Effector memory CD4-positive, alpha-beta T cell (primary cell): Measurements from ENCODE around the gene CSF3R.

Experiments
- DNase-seq, 3 donors: peaks; one replicate each; pipeline ENCODE4 v3.0.0-alpha.2; 2020
- H3K27ac ChIP-seq: 2 replicates; pipeline ENCODE4 v1.7.0; 2013; ENCODE audit warnings: mild to moderate bottlenecking, low read length, moderate library complexity; ENCODE audit not compliant: insufficient read depth, poor library complexity, severe bottlenecking
- H3K27me3 ChIP-seq: replicated peaks from 2 replicates; pipeline ENCODE4 v1.7.0; 2013; ENCODE audit warnings: mild to moderate bottlenecking, low read length; ENCODE audit not compliant: insufficient read depth, control insufficient read depth, poor library complexity, severe bottlenecking
- H3K36me3 ChIP-seq: 2 replicates; pipeline ENCODE4 v1.7.0; 2013; ENCODE audit warnings: mild to moderate bottlenecking, low read length, moderate library complexity; ENCODE audit not compliant: control insufficient read depth, insufficient read depth
- H3K4me1 ChIP-seq: 2 replicates; pipeline ENCODE4 v1.7.0; 2013; ENCODE audit warnings: low read length, mild to moderate bottlenecking; ENCODE audit not compliant: control insufficient read depth, insufficient read depth, poor library complexity, severe bottlenecking
- H3K4me3 ChIP-seq: 2 replicates; pipeline ENCODE4 v1.7.0; 2013; ENCODE audit warnings: low read length, low read depth, mild to moderate bottlenecking; ENCODE audit not compliant: insufficient read depth, poor library complexity, severe bottlenecking
- H3K9me3 ChIP-seq: 2 replicates; pipeline ENCODE4 v1.7.0; 2013; ENCODE audit warnings: mild to moderate bottlenecking, low read length, moderate library complexity; ENCODE audit not compliant: control insufficient read depth
- total RNA-seq, 3 donors: gene quantifications; one replicate each; lab custom pipeline; 2026; lab: John Stamatoyannopoulos, UW

Gene CSF3R
- total RNA-seq = 0 to 17.6 (median 0.35) reads per million in 3 donors

- DNase-seq = no peak
- Histone ChIP-seq H3K9me3 (no peaks in the 10 kb centered on the region), H3K27me3 (no peaks in the 10 kb centered on the region), H3K4me1 (no peaks in the 10 kb centered on the region), H3K4me3 (no peak within 1 kb of the TSS), H3K36me3 (no peaks in the 10 kb centered on the region), H3K27ac (no peak within 1 kb of the TSS)
Measured at GRCh38 chr1:36482724-36483388, at the start of gene CSF3R. CSF3R (minus strand) TSS chr1:36482913; CDS start chr1:36479496, 3,417 bp downstream.

DNA sequence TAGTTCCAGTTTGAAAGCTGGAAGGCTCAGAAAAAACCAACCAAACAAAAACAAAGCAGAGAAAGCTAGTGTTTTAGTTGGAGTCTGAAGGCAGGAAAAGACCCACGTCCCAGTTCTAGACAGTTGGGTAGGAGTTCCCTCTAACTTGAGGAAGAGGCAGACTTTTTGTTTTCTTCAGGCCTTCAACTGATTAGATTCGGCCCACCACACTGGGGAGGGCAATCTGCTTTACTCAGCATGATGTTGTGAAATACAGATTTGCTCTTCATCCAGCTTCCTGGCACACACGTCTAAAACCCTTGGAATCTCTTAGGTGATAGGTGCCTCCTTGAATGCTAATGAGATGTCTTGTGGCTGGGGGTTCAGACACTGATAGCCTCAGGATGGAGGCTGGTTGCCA lies 49.1 kb upstream of the CSF3R start:
- Histone ChIP-seq H3K4me3 (no peak overlapping the region), H3K27me3 (peaks cover 5% of the 10 kb centered on the region), H3K36me3 (no peaks in the 10 kb centered on the region), H3K4me1 (no peaks in the 10 kb centered on the region), H3K9me3 (no peaks in the 10 kb centered on the region), H3K27ac (no peak overlapping the region)
- DNase-seq = no peak

GRCh38 chr1:36530791-36531190 lies 48.1 kb upstream of the CSF3R start:
- no peaks in the 10 kb centered on the region for H3K36me3 ChIP-seq
- H3K27me3 ChIP-seq = peaks cover 5% of the 10 kb centered on the region
- no peak overlapping the region for H3K4me3 ChIP-seq
- H3K9me3 ChIP-seq = no peaks in the 10 kb centered on the region
- H3K4me1 ChIP-seq = no peaks in the 10 kb centered on the region
- H3K27ac ChIP-seq = no peak overlapping the region
- no peak for DNase-seq

- H3K27me3 ChIP-seq = peaks cover 5% of the 10 kb centered on the region
- no peaks in the 10 kb centered on the region for H3K4me1 ChIP-seq
- no peak for DNase-seq
Measured at GRCh38 chr1:36530261-36530660, 47.5 kb upstream of the CSF3R start.

GRCh38 chr1:36529769-36530260 lies 47.1 kb upstream of the CSF3R start:
- no peak for DNase-seq
- no peak overlapping the region for H3K4me3 ChIP-seq
- H3K9me3 ChIP-seq = no peaks in the 10 kb centered on the region
- no peaks in the 10 kb centered on the region for H3K4me1 ChIP-seq
- no peaks in the 10 kb centered on the region for H3K36me3 ChIP-seq
- no peak overlapping the region for H3K27ac ChIP-seq
- peaks cover 5% of the 10 kb centered on the region for H3K27me3 ChIP-seq

More at GRCh38 chr1:36530261-36530660, 47.5 kb upstream of the CSF3R start:
- Histone ChIP-seq H3K9me3 (no peaks in the 10 kb centered on the region), H3K27ac (no peak overlapping the region), H3K4me3 (no peak overlapping the region), H3K36me3 (no peaks in the 10 kb centered on the region)

DNA sequence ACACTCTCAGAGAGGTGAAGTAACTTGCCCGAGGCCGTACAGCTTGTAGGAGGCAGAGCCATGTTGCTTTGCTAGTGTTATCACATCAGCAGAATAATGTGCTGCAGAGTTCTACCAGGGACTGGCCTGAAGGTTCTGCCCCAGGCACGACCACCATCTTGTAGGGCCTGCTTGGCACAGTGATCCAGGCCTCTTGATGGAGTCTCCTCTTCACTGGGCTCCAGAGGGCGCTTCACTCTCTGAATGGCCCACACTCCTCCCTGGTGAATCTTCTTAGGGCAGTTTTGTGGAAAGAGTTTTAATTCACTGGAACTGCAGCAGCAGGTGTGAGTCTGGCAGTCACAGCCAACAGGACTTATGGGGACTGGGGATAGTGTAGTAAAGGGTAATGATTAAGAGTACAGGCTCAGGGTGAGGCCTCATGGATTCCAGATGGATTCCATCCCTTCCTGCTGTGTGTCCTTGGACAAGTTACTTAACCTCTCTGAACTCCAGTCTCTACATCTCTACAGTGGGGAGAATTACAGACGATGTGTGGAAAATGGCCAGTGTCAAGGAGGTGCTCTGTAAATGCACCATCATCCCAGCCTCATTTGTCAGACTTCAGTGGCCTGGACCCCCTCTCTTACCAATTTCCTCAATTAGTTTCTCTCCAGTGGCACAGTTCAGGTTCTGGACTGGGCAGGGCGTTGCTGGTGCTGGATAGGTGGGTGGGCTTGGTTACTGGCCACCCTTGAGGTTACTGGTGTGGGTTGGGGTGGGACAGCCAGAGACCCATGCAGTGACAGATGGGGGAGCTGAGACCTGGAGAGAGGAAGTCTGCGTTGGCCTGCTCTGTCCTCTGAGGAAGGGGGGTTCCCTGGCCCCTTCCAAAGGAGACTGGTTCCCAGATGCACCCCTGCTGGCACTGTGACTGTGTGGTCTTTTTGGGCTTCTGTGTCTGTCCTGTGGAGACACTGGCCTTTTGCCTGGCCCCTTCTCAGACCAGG lies 45.9 kb upstream of the CSF3R start:
- DNase-seq = no peak
- peaks cover 5% of the 10 kb centered on the region for H3K27me3 ChIP-seq
- H3K9me3 ChIP-seq = no peaks in the 10 kb centered on the region
- H3K4me3 ChIP-seq = no peak overlapping the region
- H3K36me3 ChIP-seq = no peaks in the 10 kb centered on the region
- H3K4me1 ChIP-seq = no peaks in the 10 kb centered on the region
- H3K27ac ChIP-seq = no peak overlapping the region

GRCh38 chr1:36525166-36525565 lies 42.5 kb upstream of the CSF3R start:
- Histone ChIP-seq H3K9me3 (no peaks in the 10 kb centered on the region), H3K4me1 (no peaks in the 10 kb centered on the region), H3K36me3 (no peaks in the 10 kb centered on the region), H3K27me3 (peaks cover under 1% of the 10 kb centered on the region), H3K4me3 (no peak overlapping the region), H3K27ac (no peak overlapping the region)
- no peak for DNase-seq

DNA sequence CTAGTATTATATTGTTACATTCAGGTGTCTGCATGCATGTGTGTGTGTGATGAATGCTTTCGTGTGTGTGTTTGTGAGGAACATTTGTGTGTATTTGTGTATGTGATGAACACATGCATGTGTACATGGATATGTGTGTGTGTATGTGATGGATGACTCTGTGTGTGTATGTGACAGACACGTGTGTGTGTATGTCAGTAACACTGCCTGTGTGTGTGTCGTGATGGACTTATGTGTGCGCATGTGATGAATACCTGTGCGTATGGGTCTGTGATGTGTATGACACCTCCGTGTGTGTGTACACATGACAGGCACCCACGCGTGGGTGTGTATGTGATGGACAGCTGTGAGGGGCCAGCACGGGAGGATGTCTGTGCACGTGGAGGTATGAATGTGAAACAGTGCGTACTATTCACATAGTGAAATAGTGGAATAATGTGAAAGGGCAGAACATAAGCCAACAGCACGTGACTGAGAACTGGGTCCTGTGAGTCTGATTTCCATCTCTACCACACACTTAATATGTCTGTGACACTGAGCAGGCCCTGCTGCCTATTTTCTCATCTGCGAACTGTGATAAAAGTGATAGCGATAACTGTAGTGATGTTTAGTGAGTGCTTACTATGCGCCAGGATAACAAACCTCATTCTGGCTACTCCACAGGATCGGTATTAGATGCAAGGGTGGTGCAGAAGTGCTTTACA lies 41.8 kb upstream of the CSF3R start:
- DNase-seq = no peak
- no peaks in the 10 kb centered on the region for H3K27me3 ChIP-seq

DNA sequence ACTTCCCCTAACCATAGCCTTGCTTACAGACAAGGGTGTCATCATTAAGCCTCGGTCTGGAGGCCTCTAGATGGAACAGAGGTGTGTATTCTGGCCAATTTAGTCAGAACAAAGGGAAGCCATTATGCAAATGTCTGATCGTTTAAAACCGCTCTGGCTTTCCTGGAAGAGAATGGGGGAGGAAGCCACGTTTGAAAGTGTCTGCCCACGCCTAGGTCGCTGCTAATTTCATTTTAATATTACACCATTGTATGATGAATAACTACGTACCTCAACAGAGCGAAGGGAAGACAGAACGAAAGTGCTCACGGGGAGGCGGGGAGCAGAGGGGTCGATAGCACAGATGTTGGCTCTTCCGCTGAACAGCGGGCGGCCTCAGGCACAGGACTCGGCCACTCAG lies 41.1 kb upstream of the CSF3R start:
- no peaks in the 10 kb centered on the region for H3K27me3 ChIP-seq
- H3K36me3 ChIP-seq = no peaks in the 10 kb centered on the region
- H3K9me3 ChIP-seq = no peaks in the 10 kb centered on the region
- no peak for DNase-seq
- H3K4me1 ChIP-seq = no peaks in the 10 kb centered on the region
- H3K27ac ChIP-seq = no peak overlapping the region
- no peak overlapping the region for H3K4me3 ChIP-seq

More for the DNA sequence above, 41.8 kb upstream of the CSF3R start:
- no peak overlapping the region for H3K4me3 ChIP-seq
- no peaks in the 10 kb centered on the region for H3K9me3 ChIP-seq
- H3K27ac ChIP-seq = no peak overlapping the region
- no peaks in the 10 kb centered on the region for H3K4me1 ChIP-seq
- H3K36me3 ChIP-seq = no peaks in the 10 kb centered on the region
